HepG2 (cell line): ENCODE results near the gene ZSCAN2. TPM values are rescaled to one million over a fixed set of nuclear protein-coding genes. Genes with fewer than 3 reads are reported as not detected.

ENCODE experiments used
- ATF6 ChIP-seq: sonication (generic); formaldehyde crosslinking; conservative IDR thresholded peaks from 2 replicates; pipeline ENCODE4 v1.4.0; 2020; ENCODE audit warnings: missing genetic modification reagents
- HNF4G ChIP-seq, 2 experiments: sonication (generic) in 1 of 2; formaldehyde crosslinking in 1 of 2; IDR thresholded peaks; 2 replicates each; pipeline versions ENCODE4 v1.4.0 to v1.6.1; 2011 to 2020; ENCODE audit warnings: borderline replicate concordance in 2 of 2, low read depth in 2 of 2, mild to moderate bottlenecking in 2 of 2, low read length in 1 of 2, missing genetic modification reagents in 1 of 2, moderate library complexity in 1 of 2
- HOXA5 ChIP-seq: sonication (generic); formaldehyde crosslinking; IDR thresholded peaks from 2 replicates; pipeline ENCODE4 v1.4.0; 2020; ENCODE audit warnings: missing genetic modification reagents
- IKZF5 ChIP-seq: IDR thresholded peaks from 2 replicates; pipeline ENCODE4 v1.6.1; 2018; ENCODE audit warnings: missing genetic modification reagents, mild to moderate bottlenecking, missing compliant biosample characterization
- IRF2 ChIP-seq: IDR thresholded peaks from 2 replicates; pipeline ENCODE4 v1.6.1; 2018; ENCODE audit warnings: missing genetic modification reagents, missing compliant biosample characterization
- RFX5 ChIP-seq: IDR thresholded peaks from 2 replicates; pipeline ENCODE4 v1.6.1; 2011; ENCODE audit warnings: low read depth, low read length, improper control_type of control experiment
- SAP130 ChIP-seq: IDR thresholded peaks from 2 replicates; pipeline ENCODE4 v1.6.1; 2016; ENCODE audit warnings: low read depth
- TBX2 ChIP-seq: sonication (generic); formaldehyde crosslinking; IDR thresholded peaks from 2 replicates; pipeline ENCODE4 v1.5.0; 2020; ENCODE audit warnings: missing genetic modification reagents, mild to moderate bottlenecking, borderline replicate concordance
- YEATS4 ChIP-seq: sonication (generic); formaldehyde crosslinking; IDR thresholded peaks from 2 replicates; pipeline ENCODE4 v1.4.0; 2020; ENCODE audit warnings: missing genetic modification reagents, borderline replicate concordance
- ZFP91 ChIP-seq: sonication (generic); formaldehyde crosslinking; IDR thresholded peaks from 2 replicates; pipeline ENCODE4 v1.9.0; 2022; ENCODE audit warnings: missing genetic modification reagents, mild to moderate bottlenecking, borderline replicate concordance
- ZFY ChIP-seq: sonication (generic); formaldehyde crosslinking; IDR thresholded peaks from 2 replicates; pipeline ENCODE4 v1.4.0; 2020; ENCODE audit warnings: missing genetic modification reagents
- ZNF274 ChIP-seq: sonication (generic); formaldehyde crosslinking; IDR thresholded peaks from 2 replicates; pipeline ENCODE4 v1.5.1; 2020; ENCODE audit warnings: mild to moderate bottlenecking, missing genetic modification reagents
- ZNF788 ChIP-seq: sonication (generic); formaldehyde crosslinking; IDR thresholded peaks from 2 replicates; pipeline ENCODE4 v1.5.0; 2020; ENCODE audit warnings: mild to moderate bottlenecking, missing genetic modification reagents, borderline replicate concordance
- polyA plus RNA-seq, 8 experiments: library from polyadenylated mRNA; depleted of rRNA in 3 of 8; stranded (reverse) in 7 of 8; unstranded in 1 of 8; fragments of >200 nt; fragmentation: Illumina TruSeq in 4 of 8; extraction: Trizol in 4 of 8; gene quantifications; 2 replicates each; pipeline versions ENCODE4 v1.2.1 to v1.2.3, GENCODE V29; 2011 to 2016; ENCODE audit warnings: low read depth in 4 of 8, missing spikeins in 1 of 8, mixed read lengths in 1 of 8; ENCODE audit not compliant: insufficient read depth in 1 of 8
- total RNA-seq, 5 experiments: library from RNA; depleted of rRNA; stranded (reverse); fragments of >200 nt; fragmentation: Illumina TruSeq; extraction: Trizol; gene quantifications; 2 replicates each; pipeline ENCODE4 v1.2.3, GENCODE V29; 2016; ENCODE audit warnings: low read depth in 1 of 5
- TF ChIP-seq, protein P1 (sequence below): sonication (generic); formaldehyde crosslinking; IDR thresholded peaks from 2 replicates; pipeline ENCODE4 v1.4.0; 2020; ENCODE audit warnings: missing genetic modification reagents, mild to moderate bottlenecking, borderline replicate concordance

ZSCAN2 gene
- total and polyA plus RNA-seq, 2 of the 13 experiments (the other 11 are each of a cell fraction or from before 2014, with no cell fraction given), result 11.4 to 21.5 TPM

DNA sequence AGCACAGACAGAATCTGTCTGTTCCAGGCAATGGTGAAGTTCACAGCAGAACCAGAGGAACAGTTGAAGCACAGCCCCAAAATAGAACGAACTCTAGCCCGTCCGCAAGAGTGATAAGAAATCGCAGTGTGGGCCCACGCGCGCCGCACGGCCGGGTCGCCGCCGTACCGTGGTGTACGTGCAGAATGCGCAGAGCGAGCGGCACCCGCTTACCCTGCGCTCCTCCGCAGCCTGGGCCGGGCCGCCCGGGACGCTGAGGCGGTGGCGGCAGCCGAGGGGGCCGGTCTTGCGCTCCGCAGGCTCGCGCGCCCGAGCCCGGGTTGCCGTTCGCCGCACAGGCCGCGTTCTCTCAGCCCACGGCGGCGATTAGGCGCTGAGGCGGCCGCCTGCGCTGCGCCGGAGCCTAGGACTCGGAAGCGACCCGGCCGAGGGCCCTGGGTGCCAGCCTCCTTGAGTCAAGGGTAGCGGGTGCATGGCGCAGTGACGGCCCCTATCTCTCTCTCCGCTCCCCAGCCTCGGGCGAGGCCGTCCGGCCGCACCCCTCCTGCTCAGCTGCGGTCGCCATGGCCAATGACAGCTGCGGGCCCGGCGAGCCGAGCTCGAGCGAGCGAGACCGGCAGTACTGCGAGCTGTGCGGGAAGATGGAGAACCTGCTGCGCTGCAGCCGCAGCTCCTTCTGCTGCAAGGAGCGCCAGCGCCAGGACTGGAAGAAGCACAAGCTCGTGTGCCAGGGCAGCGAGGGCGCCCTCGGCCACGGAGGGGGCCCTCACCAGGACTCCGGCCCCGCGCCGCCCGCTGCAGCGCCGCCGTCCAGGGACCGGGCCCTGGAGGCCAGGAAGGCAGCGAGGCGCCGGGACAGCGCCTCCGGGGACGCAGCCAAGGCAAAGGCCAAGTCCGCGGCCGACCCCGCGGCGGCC, 32.8 kb downstream of the ZSCAN2 start (continued):
- TF ChIP-seq SAP130 (CRISPR knock-in tag) (peak; percentile 81), HNF4G (IDR thresholded peaks at IDR 0.05; ENCODE audit: borderline replicate concordance, low read depth, low read length) (no peak), HNF4G (CRISPR knock-in tag; IDR thresholded peaks at IDR 0.05; ENCODE audit: borderline replicate concordance, low read depth) (peak; percentile 13; the same call in 1 of the 2 replicates), ZNF788 (CRISPR knock-in tag) (peak; percentile 63; the same call in 1 of the 2 replicates), ZNF274 (no peak; the same call in 1 of the 2 replicates), IRF2 (CRISPR knock-in tag) (no peak; the same call in 1 of the 2 replicates), IKZF5 (0 out of 2 replicates have a peak, but pooled peaks have one; percentile 32), ZFP91 (peak; percentile 70; the same call in 1 of the 2 replicates), YEATS4 (CRISPR knock-in tag) (peak; percentile 41; the same call in 1 of the 2 replicates), ZFY (CRISPR knock-in tag) (peak; percentile 81), ATF6 (CRISPR knock-in tag) (no peak), HOXA5 (CRISPR knock-in tag) (peak; percentile 43; the same call in 1 of the 2 replicates), RFX5 (no peak), TBX2 (CRISPR knock-in tag) (peak; percentile 75; the same call in 1 of the 2 replicates)
- TF ChIP-seq, protein P1, sequence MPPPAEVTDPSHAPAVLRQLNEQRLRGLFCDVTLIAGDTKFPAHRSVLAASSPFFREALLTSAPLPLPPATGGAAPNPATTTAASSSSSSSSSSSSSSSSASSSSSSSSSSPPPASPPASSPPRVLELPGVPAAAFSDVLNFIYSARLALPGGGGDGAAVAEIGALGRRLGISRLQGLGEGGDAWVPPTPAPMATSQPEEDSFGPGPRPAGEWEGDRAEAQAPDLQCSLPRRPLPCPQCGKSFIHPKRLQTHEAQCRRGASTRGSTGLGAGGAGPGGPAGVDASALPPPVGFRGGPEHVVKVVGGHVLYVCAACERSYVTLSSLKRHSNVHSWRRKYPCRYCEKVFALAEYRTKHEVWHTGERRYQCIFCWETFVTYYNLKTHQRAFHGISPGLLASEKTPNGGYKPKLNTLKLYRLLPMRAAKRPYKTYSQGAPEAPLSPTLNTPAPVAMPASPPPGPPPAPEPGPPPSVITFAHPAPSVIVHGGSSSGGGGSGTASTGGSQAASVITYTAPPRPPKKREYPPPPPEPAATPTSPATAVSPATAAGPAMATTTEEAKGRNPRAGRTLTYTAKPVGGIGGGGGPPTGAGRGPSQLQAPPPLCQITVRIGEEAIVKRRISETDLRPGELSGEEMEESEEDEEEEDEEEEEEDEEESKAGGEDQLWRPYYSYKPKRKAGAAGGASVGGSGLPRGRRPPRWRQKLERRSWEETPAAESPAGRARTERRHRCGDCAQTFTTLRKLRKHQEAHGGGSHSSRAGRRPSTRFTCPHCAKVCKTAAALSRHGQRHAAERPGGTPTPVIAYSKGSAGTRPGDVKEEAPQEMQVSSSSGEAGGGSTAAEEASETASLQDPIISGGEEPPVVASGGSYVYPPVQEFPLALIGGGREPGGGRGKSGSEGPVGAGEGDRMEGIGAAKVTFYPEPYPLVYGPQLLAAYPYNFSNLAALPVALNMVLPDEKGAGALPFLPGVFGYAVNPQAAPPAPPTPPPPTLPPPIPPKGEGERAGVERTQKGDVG (CRISPR knock-in tag), result no peak
